NCI-H1092 treated with DMSO at 0.1 percent for 48 hours (cell line): ENCODE measurements around the gene ZSWIM5.
"Not testable (repeated sequence)": the region's sequence is repeated elsewhere in the genome, so short reads cannot be mapped to it uniquely, and the experiment has no call there.

Experiments
- DNase-seq: peaks from one replicate; lab custom pipeline; 2025; lab: John Stamatoyannopoulos, UW

Gene ZSWIM5

DNA sequence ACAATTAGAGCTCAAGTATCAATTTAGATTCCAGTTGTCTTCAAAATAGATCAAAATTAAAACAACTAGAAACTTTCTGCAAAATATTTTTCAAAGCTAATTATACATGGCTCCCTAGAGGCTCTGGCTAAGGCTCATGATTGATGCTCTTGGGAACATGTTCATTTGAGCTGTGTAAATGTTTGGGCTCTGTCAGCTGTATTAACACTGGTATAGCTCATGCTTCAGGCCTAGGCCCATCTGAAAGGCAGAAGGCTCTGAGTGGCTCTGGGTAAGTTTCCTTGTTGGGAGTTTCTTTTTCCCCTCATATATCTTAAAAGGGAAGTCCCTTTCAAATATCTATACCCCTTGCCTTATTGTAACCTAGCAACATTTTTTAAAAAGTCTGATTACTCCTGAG is 113.1 kb downstream of the ZSWIM5 start:
- DNase-seq, result no peak

DNA sequence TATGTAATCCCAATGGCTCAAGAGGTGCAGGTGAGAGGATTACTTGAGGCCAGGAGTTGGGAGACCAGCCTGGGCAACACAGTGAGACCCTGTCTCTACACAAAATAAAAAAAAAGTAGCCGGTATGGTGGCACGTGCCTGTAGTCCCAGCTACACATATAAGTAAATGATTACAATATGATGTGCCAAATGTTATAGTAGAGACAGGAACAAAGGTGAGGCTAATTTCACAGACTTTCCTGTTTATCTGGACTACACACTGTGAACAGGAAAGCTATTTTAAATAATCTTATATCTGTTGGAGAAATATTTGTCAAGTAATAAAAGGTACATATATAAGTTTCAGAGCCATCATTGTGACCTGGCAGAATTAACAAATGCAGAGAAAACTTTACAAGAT is 116.7 kb downstream of the ZSWIM5 start:
- DNase-seq, result no peak

DNA sequence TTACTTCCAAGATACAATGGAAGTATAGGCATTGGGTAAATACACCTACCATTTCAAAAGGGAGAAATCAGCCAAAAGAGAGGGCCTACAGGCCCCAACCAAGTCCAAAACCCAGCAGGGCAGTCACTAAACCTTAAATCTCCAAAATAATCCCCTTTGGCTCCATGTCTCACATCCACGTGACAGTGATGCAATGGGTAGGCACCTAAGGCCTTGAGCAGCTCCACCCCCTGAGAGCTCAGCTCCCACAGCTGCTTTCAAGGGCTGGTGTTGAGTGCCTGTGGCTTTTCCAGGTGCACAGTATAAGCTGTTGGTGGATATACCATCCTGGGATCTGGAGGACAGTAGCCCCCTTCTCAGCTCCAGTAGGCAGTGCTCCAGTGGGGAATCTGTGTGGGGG is 121.8 kb downstream of the ZSWIM5 start:
- no peak for DNase-seq

GRCh38 chr1:45079533-45079932 is 126.9 kb downstream of the ZSWIM5 start:
- DNase-seq, result no peak

DNA sequence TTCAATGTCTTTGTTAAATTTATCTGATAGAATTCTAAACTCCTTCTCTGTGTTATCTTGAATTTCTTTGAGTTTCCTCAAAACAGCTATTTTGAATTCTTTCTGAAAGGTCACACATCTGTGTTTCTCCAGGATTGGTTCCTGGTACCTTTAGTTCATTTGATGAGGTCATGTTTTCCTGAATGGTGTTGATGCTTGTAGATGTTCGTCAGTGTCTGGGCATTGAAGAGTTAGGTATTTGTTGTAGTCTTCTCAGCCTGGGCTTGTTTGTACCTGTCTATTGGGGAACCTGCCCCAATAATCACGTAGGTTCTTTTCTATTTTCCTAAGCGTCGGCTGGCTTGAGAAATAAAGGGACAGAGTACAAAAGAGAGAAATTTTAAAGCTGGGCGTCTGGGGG is 129.4 kb downstream of the ZSWIM5 start:
- not testable (repeated sequence) for DNase-seq

GRCh38 chr1:45071567-45071966 is 134.8 kb downstream of the ZSWIM5 start:
- DNase-seq, result no peak

- no peak for DNase-seq
Observed at GRCh38 chr1:45067806-45068205, 138.6 kb downstream of the ZSWIM5 start.

DNA sequence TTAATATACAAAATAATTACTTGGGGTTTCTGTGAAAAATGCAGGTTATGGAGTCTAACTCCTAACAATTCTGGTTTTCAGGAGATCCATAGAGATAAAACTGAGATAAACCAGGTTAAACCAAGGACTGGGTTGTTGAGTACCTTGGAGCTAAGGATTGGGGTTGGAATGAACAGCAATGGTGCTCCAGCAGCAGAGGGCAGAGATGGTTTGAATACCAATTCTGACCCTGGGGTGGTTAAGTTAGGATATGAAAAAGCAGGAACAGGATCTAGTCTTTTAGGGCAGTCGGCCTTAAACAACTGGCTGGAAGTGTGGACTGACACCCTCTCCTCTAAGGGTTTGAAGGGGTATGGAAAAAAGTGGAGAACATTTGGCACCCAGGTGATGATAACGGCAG is 141.3 kb downstream of the ZSWIM5 start:
- DNase-seq, result no peak

DNA sequence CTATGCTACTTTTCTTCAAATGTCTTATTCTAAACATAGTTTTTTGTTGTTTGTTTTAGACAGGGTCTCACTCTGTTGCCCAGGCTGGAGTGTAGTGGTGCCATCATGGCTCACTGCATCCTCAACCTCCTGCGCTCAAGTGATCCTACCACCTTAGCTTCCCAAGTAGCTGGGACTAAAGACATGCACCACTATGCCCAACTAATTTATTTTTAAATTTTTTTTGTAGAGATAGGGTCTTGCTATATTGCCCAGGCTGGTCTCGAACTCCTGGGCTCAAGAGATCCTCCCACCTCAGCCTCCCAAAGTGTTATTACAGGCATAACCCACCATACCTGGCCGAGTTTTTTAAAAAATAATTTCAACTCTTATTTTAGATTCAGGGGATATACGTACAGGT is 143.9 kb downstream of the ZSWIM5 start:
- not testable (repeated sequence) for DNase-seq

- no peak for DNase-seq
Observed at GRCh38 chr1:45059829-45060228, 146.6 kb downstream of the ZSWIM5 start.

- no peak for DNase-seq
Observed at GRCh38 chr1:45057542-45057941, 148.9 kb downstream of the ZSWIM5 start.

- no peak for DNase-seq
Observed at GRCh38 chr1:45051005-45051772, 155.2 kb downstream of the ZSWIM5 start.

DNA sequence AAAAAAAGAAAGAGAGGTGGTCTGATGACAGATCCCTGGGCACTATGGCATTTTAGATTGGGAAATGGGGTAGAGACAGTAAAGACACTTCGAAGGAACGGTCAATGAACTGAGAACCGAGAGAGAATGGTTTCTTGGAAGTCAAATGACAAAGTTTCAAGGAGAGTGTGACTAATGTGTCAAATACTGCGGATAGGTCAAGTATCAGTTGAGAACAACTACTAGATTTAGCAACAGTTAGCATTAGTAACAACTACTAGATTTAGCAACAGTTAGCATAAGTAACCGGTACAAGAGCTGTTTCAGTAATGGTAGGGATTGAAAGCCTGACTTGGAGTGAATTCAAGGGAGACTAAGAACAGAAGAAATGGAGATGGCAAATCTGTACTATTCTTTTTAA is 159.4 kb downstream of the ZSWIM5 start:
- no peak for DNase-seq

- no peak for DNase-seq
Observed at GRCh38 chr1:45044916-45045315, 161.5 kb downstream of the ZSWIM5 start.

DNA sequence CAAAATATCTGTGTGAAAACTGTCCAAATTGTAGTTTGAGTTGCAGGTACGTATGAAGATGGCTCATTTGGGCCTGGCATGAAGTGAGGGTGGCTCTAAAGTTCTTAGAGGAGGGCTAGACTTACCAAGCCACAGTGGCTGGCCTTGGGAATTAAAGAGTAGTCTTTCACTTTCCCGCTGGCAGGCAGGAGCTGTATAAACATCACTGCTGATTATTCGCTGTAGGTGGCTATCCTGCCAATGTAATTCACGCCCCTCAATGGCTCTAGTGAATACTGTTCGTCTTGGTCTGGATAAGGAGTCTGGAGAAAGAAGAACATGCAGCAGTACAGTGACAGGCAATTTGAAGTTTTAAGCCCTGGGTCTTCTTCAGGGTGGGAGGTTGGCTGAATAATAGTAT is 163.3 kb downstream of the ZSWIM5 start:
- no peak for DNase-seq

- no peak for DNase-seq
Observed at GRCh38 chr1:45040297-45040696, 166.1 kb downstream of the ZSWIM5 start.

GRCh38 chr1:45038661-45039364 is 167.6 kb downstream of the ZSWIM5 start:
- DNase-seq, result no peak

DNA sequence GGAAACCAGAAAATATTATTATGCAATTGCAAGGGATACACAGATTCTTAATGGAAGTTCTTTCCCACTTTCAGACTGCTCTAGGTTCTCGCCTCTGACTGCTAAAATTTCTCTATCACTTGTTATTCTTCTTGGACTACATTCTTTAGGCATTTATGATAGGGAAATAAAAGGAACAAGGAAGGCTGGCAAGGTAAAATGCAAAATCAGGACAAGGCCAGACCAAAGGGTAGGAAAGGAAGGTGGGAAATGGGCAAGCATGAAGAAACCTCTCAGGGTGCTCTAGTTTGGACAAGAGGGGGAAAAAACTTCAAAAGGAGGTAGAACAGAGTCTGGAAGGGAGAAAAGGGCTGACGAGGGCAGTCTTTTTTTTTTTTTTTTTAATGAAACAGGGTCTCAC is 168.2 kb downstream of the ZSWIM5 start:
- no peak for DNase-seq

DNA sequence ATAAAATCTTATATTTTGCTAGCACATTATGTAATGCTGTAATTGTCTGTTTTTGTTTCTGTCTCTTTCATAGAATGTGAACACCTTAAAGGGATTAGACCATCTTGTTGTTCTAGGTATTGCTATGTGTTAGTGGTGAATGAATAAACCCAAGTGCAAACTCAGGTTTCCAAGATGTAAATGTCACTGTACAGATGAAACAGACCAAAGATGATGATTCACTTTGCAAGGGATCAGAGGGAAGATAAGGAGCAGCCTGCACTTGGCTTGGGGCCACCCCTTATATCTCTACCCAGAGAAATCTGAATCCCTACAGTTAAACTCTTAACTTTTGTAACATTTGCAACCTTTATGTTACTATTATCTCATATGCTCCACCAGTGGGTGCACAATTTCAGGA is 168.9 kb downstream of the ZSWIM5 start:
- DNase-seq, result no peak

- DNase-seq, result no peak
Observed at GRCh38 chr1:45035631-45036301, 170.6 kb downstream of the ZSWIM5 start.

- DNase-seq, result no peak
Observed at GRCh38 chr1:45033356-45033755, 173.0 kb downstream of the ZSWIM5 start.

DNA sequence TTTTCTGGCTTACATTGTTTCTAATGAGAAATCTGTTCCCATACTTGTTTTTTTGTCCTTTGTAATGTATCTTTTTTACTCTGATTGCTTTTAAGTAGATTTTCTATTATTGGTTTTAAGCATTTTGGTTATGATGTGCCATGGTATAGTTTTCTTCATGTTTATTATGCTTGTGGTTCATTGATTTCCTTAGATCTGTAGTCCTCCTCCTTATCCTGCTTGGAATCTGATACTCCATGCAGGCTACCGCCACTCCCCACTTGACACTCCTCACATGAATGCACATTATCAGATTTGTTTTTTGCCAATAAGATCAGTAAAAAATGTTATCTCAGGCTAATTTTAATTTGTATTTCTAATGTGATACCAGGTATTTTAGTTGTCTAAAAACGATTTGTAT is 173.6 kb downstream of the ZSWIM5 start:
- peak; percentile 7 for DNase-seq

GRCh38 chr1:45026446-45026845 is 180.0 kb downstream of the ZSWIM5 start:
- DNase-seq, result no peak
